ENCODE results near the gene LYPD6. TPM values are rescaled to one million over a fixed set of nuclear protein-coding genes. Genes with fewer than 3 reads are reported as not detected.

The LYPD6 gene
- total RNA-seq, 1 donor from 2014 or later, result 2.1 TPM

DNA sequence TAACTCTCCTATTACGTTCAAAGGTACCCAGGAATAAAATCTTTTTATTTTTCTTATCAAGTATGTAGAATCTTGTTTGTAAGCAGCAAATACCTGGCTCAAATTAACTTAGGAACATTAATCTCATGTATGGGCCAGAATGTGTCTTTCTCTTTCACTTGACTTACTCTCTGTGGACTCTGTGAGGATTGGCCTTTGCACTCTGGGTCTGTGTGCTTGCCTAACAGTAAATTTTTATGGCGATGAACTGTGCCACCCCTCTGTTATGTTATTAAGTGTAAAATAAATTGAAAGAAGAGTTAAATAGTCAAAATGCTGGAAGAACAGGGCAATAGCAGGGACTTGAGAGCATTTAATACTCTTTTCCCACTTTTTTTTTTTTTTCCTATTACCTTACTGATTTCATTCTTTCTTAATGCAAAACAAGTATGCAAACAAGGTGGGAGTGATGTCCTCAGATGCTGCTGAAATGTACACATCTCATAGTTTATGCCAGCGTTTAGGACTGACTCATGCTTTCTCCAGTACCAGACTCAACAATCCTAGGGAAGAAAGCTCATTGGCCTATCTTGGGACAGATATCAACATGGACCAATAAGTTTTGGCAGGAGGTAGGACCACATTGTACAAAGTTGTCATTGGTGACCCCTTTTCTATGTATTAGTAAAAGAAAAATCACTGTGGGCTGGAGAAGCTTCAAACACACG lies 25.5 kb downstream of the LYPD6 start:
- TF ChIP-seq, protein P1, sequence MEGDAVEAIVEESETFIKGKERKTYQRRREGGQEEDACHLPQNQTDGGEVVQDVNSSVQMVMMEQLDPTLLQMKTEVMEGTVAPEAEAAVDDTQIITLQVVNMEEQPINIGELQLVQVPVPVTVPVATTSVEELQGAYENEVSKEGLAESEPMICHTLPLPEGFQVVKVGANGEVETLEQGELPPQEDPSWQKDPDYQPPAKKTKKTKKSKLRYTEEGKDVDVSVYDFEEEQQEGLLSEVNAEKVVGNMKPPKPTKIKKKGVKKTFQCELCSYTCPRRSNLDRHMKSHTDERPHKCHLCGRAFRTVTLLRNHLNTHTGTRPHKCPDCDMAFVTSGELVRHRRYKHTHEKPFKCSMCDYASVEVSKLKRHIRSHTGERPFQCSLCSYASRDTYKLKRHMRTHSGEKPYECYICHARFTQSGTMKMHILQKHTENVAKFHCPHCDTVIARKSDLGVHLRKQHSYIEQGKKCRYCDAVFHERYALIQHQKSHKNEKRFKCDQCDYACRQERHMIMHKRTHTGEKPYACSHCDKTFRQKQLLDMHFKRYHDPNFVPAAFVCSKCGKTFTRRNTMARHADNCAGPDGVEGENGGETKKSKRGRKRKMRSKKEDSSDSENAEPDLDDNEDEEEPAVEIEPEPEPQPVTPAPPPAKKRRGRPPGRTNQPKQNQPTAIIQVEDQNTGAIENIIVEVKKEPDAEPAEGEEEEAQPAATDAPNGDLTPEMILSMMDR (IDR thresholded peaks at IDR 0.05), result no peak
- no peak overlapping the region for H3K4me3 Mint-ChIP-seq (ENCODE audit: unreplicated experiment)
- no peaks in the 10 kb centered on the region for H3K9me3 Mint-ChIP-seq (ENCODE audit: unreplicated experiment)
- H3K4me1 Mint-ChIP-seq (ENCODE audit: unreplicated experiment), result peaks cover 1% of the 10 kb centered on the region
- no peak overlapping the region for H3K27ac Mint-ChIP-seq (ENCODE audit: unreplicated experiment)
- DNase-seq (ENCODE audit: extremely low spot score, unreplicated experiment), result no peak
- no peaks in the 10 kb centered on the region for H3K27me3 Mint-ChIP-seq (ENCODE audit: unreplicated experiment)
- H3K36me3 Mint-ChIP-seq (ENCODE audit: unreplicated experiment), result no peaks in the 10 kb centered on the region

GRCh38 chr2:149357058-149357457 lies 26.7 kb downstream of the LYPD6 start:
- Mint-ChIP-seq H3K4me1 (ENCODE audit: unreplicated experiment) (peaks cover 1% of the 10 kb centered on the region), H3K4me3 (ENCODE audit: unreplicated experiment) (no peak overlapping the region), H3K27me3 (ENCODE audit: unreplicated experiment) (no peaks in the 10 kb centered on the region), H3K36me3 (ENCODE audit: unreplicated experiment) (no peaks in the 10 kb centered on the region), H3K27ac (ENCODE audit: unreplicated experiment) (no peak overlapping the region), H3K9me3 (ENCODE audit: unreplicated experiment) (no peaks in the 10 kb centered on the region)
- TF ChIP-seq, protein P1 (IDR thresholded peaks at IDR 0.05), result no peak
- no peak for DNase-seq (ENCODE audit: extremely low spot score, unreplicated experiment)

DNA sequence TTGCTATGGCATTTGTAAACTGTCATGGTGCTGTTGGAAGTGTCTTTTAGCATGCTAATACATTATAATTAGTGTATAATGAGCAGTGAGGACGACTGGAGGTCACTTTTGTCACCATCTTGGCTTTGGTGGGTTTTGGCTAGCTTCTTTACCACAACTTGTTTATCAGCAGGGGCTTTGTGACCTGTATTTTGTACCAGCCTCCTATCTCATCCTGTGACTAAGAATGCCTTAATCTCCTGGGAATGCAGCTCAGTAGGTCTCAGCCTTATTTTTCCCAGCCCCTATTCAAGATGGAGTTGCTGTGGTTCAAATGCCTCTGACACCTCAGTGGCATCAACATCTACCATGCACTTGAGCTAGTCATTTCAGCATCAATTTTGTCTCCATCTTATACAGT lies 29.7 kb downstream of the LYPD6 start:
- Mint-ChIP-seq H3K27me3 (ENCODE audit: unreplicated experiment) (no peaks in the 10 kb centered on the region), H3K27ac (ENCODE audit: unreplicated experiment) (no peak overlapping the region), H3K36me3 (ENCODE audit: unreplicated experiment) (no peaks in the 10 kb centered on the region), H3K9me3 (ENCODE audit: unreplicated experiment) (no peaks in the 10 kb centered on the region), H3K4me1 (ENCODE audit: unreplicated experiment) (peaks cover 1% of the 10 kb centered on the region), H3K4me3 (ENCODE audit: unreplicated experiment) (no peak overlapping the region)
- TF ChIP-seq, protein P1 (IDR thresholded peaks at IDR 0.05), result no peak
- DNase-seq (ENCODE audit: extremely low spot score, unreplicated experiment), result no peak

DNA sequence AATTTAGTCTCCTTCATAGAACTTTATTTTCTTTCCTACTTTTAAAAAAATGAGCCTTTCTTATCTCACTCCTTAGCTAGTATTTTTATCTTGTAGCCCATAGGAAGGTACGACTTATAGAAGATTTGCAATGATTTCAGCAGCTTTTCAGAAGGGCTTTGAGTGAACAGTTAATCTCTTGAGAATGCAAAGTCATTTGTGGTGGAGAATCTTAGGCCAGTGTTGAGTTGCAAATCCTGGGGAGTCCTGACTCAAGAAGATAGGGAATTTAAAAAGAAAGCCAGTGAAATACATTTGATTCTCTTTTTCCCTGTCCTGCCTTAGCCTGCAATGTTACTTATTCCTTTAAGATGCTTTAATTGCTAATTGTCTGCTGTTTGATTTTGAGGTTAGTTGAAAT lies 33.6 kb downstream of the LYPD6 start:
- Mint-ChIP-seq H3K9me3 (ENCODE audit: unreplicated experiment) (no peaks in the 10 kb centered on the region), H3K27me3 (ENCODE audit: unreplicated experiment) (no peaks in the 10 kb centered on the region), H3K27ac (ENCODE audit: unreplicated experiment) (no peak overlapping the region), H3K36me3 (ENCODE audit: unreplicated experiment) (no peaks in the 10 kb centered on the region), H3K4me1 (ENCODE audit: unreplicated experiment) (peaks cover 6% of the 10 kb centered on the region), H3K4me3 (ENCODE audit: unreplicated experiment) (no peak overlapping the region)
- TF ChIP-seq, protein P1 (IDR thresholded peaks at IDR 0.05), result no peak
- no peak for DNase-seq (ENCODE audit: extremely low spot score, unreplicated experiment)

DNA sequence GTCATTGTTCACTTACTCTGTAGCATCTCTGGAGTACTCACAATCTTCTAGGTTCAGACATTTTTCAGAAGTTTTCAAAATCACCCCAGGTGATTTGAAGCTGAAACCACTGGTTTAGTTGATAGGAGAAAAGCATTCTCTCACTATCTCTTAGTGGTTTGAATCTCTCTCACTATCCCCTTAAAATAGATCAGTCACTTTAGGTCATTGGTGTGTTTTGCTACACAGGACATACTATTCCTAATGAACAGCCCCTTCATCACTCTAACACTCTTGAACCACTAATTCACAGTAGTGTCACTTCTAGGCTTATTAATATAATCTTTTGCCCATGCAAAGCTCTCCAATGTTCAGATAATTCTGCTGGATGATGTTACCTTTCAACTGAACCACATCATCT lies 34.5 kb downstream of the LYPD6 start:
- Mint-ChIP-seq H3K9me3 (ENCODE audit: unreplicated experiment) (no peaks in the 10 kb centered on the region), H3K4me3 (ENCODE audit: unreplicated experiment) (no peak overlapping the region), H3K27ac (ENCODE audit: unreplicated experiment) (no peak overlapping the region), H3K4me1 (ENCODE audit: unreplicated experiment) (peaks cover 5% of the 10 kb centered on the region), H3K36me3 (ENCODE audit: unreplicated experiment) (no peaks in the 10 kb centered on the region), H3K27me3 (ENCODE audit: unreplicated experiment) (no peaks in the 10 kb centered on the region)
- TF ChIP-seq, protein P1 (IDR thresholded peaks at IDR 0.05), result no peak
- DNase-seq (ENCODE audit: extremely low spot score, unreplicated experiment), result no peak

All from osteocyte (in vitro differentiated cells).